ENCODE measurements around the gene DDAH2.

Gene DDAH2

DNA sequence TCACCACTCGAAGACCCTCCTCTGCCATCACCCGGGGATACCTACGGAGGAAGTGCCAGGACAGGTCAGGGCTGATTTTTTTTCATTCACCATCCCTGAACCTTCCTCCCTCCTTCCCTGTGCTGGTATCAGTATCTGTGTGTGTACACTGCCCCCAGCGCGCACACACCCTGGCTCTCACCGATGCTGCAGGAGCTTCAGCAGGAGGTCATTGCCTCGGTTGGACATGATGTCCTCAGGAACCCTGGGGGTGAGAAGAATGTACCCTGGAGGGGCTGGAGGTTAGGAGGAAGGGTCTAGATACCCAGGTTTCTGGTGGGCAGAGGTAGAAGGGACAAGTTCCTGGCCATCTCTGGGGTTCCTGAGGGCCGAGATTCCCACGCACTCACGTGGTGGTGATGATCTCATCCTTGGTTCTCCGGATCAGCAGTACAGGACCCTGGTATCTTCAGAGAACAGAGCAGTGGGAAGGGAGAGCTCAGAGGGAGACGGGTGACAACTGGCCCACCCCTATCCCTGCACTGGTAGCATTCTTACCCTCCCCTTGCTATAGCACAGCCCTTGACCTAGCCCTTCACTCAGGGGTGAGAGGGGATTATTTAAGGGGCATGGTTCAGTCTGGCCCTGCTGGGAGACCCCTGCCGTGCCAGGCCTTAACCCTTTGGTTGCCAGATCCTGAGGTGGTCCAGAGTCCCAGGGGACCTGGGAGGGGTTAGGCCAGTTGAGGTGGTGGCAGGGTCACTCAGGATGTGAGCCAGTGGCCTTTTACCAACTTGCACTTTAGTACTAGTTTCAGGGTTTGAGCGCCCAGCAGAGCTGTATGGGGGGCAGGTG lies 41.0 kb downstream of the DDAH2 start:
- no peak for DNase-seq

DNA sequence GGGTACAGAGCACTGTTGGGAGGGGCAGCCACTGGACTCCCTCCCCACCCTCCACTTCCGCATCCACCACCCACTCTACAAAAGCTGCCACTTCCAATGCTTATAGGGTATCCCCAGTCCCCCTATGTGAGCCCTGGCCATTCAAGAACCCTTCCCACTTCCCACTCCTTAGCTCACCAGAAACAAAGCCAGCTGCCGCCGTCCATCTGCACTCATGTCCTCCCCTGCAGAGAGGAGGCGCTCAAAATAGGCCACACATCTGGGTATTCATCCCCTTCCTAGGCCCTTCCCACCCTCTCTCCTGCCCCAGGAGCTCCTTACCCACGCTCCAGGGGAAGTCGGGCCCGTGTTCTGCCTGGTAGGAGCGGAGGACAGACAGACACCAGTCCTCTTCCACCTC lies 41.8 kb downstream of the DDAH2 start:
- no peak for DNase-seq

DNA sequence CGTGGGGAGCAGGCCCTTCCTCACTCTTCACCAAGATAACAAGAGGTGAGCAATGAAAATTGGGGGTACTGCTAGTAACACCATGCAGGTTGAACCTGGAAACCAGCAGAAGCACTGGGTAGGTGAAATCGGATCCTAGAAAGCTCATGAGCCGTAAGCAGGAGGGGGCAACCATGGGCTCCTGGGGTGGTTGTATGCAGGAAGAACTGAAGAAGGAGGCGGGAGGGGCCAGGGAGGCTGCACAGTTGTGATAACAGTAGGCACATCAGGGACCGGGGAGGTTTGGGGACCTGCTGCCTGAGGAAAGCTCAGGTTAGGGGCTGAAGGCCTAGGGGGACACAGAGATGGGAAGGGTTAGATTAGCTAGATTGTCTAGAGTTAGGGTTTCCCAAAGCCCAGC lies 42.6 kb downstream of the DDAH2 start:
- DNase-seq, result no peak

DNA sequence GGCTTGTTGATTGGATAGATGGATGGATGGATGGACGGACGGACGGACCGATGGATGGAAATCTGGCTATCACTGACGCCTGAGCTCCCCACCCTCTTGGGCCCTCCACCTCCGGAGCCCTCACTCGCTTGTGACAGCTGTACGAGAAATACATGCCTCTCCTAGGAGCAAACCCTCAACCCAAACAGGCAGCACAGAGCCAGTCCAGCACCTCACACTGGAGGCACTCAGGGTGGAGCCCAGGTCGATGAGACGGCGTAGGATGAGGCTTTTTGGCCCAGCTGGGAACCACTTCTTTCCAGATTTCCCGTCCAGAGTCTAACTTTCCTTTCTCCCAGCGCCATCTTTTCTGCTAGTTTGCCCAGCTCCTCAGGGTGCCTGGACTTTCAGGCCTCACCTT lies 45.5 kb downstream of the DDAH2 start:
- peak in 1 of 3 experiments; percentile 22 for DNase-seq

DNA sequence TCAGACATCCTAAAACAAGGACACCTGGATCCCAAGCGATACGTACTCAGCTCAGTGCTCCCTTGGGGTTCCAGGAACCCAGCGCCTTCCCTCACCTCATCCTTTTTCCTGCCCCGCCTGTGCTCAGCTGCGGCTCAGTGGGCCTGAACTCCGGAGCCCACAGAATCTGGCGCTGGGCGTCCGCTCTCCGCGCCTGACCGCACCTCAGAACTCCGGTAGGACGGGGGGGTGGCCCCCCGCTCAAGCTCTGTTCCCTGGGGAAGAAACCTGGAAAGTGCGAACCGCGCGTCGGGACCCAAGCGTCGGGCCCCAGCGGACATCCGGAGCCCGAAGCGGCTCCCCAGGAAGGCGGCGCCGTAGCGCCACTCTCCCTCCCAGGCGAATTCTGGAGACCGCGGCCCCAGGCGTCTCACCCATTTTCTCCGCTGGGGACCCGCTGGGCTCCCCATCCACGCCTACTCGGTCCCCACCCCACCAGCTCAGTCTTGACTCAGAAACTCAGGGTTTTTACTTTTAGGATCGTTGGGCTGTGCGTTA lies 47.9 kb downstream of the DDAH2 start:
- DNase-seq, result peak; percentile 42 to 78 (median 75)

DNA sequence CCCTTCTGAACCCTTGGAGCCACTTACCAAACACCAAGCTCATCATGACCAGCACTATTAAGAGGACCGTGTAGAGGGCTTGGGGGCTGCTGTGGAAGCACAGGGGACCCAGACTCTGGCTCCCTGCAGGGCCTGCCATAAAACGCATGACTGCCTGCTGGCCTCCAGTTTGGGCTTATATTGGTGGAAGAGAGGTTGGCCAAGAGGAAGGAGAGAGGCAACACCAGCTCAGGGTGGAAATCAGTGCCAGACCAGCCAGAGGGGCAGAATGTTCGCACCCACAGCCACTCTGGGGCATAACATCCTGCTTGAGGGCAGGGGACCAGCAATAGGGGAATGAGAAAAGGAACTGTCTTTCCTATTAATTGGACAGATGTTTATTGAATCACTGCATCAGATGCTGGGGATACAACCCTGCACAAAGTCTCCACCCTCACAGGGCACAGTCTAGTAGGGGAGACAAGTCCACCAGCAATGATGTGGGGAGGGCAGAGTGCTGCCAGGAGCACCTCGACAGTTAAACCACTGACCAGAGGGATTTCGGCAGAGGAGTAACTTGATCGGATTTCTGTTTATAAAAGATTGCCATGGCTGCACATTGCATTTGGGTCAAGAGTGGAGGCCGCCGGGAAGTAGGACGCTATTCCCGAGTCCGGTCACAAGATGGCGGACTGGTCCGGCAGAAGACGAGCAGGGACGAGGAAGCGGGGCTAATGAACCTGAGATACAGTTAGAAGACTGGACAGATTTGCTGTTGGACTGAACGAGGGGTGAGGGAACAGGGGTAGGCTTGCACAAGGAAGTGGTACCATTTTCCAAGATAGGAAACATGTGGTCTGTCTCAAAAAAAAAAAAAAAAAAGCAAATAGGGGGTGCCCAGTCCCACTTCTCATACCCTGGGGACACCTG lies 48.6 kb downstream of the DDAH2 start, which contains the start of gene LY6G5C:
Gene LY6G5C (minus strand): TSS at position 842 of the 909 bp plus-strand sequence. CDS start 694 bp downstream, at position 148.
- DNase-seq, result peak; percentile 68 to 89 (median 73)

DNA sequence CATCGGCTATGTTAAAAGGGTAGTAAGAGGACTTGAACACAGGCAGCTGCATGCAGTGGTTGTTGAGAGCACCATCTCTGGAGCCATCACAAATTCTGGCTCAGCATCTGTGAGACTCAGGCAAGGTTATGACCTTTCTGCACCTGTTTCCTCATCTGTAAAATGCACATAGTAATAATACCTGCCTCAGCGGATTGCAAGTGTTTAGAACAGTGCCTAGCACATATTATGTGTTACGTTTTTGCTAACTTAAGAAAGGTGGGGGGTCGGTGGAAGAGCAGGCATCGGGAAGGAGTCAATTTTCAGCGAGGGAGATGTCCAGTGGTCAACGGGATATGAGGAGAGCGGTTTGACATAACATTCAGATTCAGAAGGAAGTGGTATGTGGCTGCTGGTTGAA lies 51.1 kb downstream of the DDAH2 start:
- DNase-seq, result no peak

Data from NCI-H1417 (cell line).